SW 1271 (cell line): ENCODE results near the gene GJB2.
A peak's percentile ranks its signal among the peaks of the same experiment; 100 is the strongest.

Source experiments
- DNase-seq, 2 experiments: peaks; one replicate each; lab custom pipeline; 2025; lab: John Stamatoyannopoulos, UW

GJB2 gene

GRCh38 chr13:20192158-20192835 lies 441 bp downstream of the GJB2 start:
- peak in 1 of 2 experiments; percentile 7 for DNase-seq

- DNase-seq: no peak
Measured at GRCh38 chr13:20191311-20192157, 1.2 kb downstream of the GJB2 start.

DNA sequence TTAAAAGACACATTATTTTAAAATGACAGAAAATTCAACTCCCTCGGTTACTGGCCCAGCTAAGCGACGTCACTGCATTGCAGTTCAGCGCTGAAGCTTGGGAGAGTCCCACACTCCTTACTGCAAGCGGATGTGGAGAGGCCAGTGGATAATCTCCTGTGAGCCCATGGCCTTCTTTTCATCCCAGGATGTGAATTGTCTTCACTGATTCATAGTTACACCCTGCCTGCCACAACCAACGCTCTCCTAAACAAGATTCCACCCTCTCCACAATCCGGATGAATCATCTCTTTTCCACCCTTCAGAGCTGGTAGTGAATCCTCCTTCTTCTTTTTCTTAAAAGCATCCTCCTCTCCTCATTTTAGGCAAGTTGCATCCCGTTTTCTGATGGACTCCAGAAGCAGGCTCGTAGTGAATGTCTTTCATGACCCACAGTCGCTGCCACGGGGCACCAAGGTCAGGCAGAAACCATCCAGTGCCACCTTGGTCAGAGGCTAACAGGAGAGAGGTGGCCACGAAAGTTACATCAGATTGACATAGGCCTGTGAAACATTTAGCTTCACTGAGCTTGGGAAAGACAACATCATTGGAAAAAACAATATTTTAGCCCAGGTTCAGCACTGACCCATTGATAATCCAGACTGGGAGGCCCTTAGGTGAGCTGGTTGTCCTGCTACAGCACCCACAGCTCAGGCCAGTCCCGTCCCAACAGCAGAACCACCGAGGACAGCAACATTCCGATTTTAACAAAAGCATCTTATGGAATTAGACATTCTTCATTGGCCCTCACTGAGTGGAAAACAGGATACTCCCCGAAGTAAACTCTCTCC lies 2.0 kb downstream of the GJB2 start:
- no peak for DNase-seq

GRCh38 chr13:20190076-20190475 lies 2.7 kb downstream of the GJB2 start:
- DNase-seq: no peak

DNA sequence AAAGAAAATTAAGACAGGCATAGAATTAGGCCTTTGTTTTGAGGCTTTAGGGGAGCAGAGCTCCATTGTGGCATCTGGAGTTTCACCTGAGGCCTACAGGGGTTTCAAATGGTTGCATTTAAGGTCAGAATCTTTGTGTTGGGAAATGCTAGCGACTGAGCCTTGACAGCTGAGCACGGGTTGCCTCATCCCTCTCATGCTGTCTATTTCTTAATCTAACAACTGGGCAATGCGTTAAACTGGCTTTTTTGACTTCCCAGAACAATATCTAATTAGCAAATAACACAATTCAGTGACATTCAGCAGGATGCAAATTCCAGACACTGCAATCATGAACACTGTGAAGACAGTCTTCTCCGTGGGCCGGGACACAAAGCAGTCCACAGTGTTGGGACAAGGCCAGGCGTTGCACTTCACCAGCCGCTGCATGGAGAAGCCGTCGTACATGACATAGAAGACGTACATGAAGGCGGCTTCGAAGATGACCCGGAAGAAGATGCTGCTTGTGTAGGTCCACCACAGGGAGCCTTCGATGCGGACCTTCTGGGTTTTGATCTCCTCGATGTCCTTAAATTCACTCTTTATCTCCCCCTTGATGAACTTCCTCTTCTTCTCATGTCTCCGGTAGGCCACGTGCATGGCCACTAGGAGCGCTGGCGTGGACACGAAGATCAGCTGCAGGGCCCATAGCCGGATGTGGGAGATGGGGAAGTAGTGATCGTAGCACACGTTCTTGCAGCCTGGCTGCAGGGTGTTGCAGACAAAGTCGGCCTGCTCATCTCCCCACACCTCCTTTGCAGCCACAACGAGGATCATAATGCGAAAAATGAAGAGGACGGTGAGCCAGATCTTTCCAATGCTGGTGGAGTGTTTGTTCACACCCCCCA lies 3.8 kb downstream of the GJB2 start:
- DNase-seq: no peak

DNA sequence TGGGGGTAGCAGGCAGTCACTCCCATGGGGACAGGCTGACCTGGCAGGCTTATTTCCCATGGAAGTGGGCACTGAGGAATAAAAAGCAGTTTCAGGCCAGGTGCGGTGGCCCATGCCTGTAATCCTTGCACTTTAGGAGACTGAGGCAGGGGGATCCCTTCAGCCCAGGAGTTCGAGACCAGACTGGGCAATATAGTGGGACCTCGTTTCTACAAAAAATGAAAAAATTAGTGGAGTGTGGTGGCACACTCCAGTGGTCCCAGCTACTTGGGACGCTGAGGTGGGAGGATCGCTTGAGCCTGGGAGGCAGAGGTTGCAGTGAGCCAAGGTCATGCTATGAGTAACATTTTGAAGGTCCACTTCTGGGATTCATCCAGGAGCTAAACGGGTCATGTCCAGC lies 6.0 kb downstream of the GJB2 start:
- DNase-seq: no peak

- no peak for DNase-seq
Measured at GRCh38 chr13:20185366-20186056, 7.2 kb downstream of the GJB2 start.

GRCh38 chr13:20182231-20182846 lies 10.4 kb downstream of the GJB2 start:
- peak in 1 of 2 experiments; percentile 61 for DNase-seq

- DNase-seq: no peak
Measured at GRCh38 chr13:20181188-20181587, 11.6 kb downstream of the GJB2 start.

GRCh38 chr13:20178156-20178555 lies 14.6 kb downstream of the GJB2 start:
- DNase-seq: no peak

DNA sequence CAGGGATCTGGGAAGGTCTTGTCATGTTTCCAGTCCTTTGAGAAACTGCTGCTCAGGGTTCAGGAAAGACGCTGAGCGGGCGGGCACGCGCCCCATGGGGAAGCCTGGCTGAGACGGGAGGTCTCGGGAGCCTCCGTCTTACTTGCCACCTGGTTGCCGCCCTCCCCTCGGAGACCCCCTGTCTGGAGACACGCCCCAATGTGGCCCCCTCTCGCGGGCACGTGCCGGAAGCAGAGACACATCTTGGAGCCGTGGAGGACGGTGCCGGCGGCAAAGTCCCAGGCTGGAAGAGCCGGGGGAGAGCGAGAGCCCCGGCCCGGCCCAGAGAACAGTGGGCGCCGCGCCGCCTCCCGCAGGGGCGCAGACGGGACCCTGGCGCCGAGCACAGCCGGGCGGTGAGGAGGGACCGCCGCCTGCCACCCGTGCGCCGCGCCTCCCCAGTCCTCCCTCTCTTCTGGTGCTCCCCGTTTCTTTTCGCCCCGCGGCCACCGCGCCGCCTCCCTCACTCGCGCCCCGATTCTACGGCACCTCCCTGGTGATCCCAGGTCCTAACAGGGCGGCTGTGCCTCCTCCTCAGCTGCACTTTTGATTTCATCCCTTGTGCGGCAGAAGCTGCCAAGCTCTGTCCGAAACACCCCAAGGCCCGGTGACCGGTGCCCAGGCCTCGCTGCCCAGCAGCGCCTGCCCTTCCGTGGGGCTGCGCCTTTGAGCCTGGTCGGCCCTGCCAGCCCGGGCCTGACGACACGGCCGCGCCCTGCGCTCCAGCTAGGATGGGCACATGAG lies 15.5 kb downstream of the GJB2 start:
- no peak for DNase-seq

DNA sequence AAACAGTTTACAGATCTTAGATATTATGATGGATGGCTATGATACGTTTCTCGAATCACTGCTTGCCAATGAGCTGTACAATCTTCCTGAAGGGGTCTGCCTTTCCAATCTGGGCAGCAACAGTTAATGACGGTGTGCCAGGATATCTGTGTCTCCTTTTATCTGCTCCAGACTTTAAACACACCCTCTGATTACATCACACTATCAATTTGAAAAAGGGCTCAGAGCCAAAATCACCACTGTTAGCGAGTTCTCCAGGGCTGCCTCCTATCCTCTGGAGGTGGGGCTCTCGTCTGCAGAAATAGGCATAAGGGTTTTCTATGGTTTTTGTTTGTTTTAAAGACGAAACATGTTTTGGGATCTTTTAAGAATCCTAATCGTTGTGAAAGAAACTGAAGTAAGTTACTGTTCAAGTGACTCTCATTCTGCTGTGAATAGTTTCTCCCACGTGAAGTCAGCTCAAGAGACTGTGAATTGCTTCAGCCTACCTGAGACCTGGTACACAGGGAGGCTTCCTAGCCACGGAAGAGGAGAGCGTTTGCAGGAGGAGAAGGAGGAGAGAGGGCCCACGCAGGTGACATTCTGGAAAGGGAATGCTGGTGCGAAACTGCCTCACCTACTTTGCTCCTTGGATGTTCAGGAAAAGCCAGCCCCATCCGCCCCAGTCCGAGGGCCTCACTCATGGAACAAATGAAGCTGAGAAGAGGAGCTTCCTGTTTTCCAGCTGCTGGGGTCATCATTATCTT lies 16.7 kb downstream of the GJB2 start:
- no peak for DNase-seq

- DNase-seq: no peak
Measured at GRCh38 chr13:20175406-20175794, 17.3 kb downstream of the GJB2 start.

- DNase-seq: peak; percentile 30 to 68
Measured at GRCh38 chr13:20174656-20175405, 17.9 kb downstream of the GJB2 start.

GRCh38 chr13:20173116-20173746 lies 19.5 kb downstream of the GJB2 start:
- no peak for DNase-seq

DNA sequence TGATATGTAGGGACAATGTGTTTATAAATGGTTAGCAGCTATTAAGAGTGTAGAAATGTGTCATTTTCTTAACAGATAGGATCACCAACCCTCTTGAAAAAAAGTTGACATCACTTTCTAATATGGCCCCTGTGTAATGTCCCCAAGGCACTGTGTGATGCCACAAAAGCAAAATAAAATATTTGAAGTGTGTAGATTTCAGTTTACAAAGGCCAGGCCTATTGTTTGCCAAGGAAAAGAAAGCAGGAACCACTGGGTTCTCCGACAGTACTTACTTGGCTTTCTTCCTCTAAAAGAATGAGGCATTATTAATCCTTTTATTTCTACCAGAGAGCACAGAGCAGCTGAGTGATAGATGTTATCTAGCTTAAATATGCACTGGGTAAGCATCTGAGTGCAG lies 21.4 kb downstream of the GJB2 start:
- no peak for DNase-seq

GRCh38 chr13:20170921-20171320 lies 21.8 kb downstream of the GJB2 start:
- no peak for DNase-seq

GRCh38 chr13:20168396-20168795 lies 24.3 kb downstream of the GJB2 start:
- no peak for DNase-seq
